HepG2 (cell line): ENCODE data around the gene PLXND1. TPM values are rescaled to one million over a fixed set of nuclear protein-coding genes. Genes with fewer than 3 reads are reported as not detected.

Experiments
- KDM5B ChIP-seq: sonication (generic); formaldehyde crosslinking; IDR thresholded peaks from 2 replicates; pipeline ENCODE4 v1.4.0; 2020; ENCODE audit warnings: missing genetic modification reagents, mild to moderate bottlenecking, borderline replicate concordance
- MLX ChIP-seq: IDR thresholded peaks from 2 replicates; pipeline ENCODE4 v1.6.1; 2016
- MXD1 ChIP-seq: sonication (generic); formaldehyde crosslinking; IDR thresholded peaks from 2 replicates; pipeline ENCODE4 v1.4.0; 2020; ENCODE audit warnings: mild to moderate bottlenecking, missing genetic modification reagents
- PBX2 ChIP-seq: IDR thresholded peaks from 2 replicates; pipeline ENCODE4 v1.6.1; 2016; ENCODE audit warnings: control low read depth
- PHF20 ChIP-seq: sonication (generic); formaldehyde crosslinking; IDR thresholded peaks from 2 replicates; pipeline ENCODE4 v1.5.0; 2020; ENCODE audit warnings: mild to moderate bottlenecking, missing genetic modification reagents
- SALL2 ChIP-seq: sonication (generic); formaldehyde crosslinking; IDR thresholded peaks from 2 replicates; pipeline ENCODE4 v1.8.1; 2023; ENCODE audit warnings: mild to moderate bottlenecking, missing genetic modification reagents, inconsistent platforms
- ZNF687 ChIP-seq: sonication (generic); formaldehyde crosslinking; IDR thresholded peaks from 2 replicates; pipeline ENCODE4 v1.5.1; 2020; ENCODE audit warnings: mild to moderate bottlenecking, missing genetic modification reagents, moderate library complexity
- polyA plus RNA-seq, 8 experiments: library from polyadenylated mRNA; depleted of rRNA in 3 of 8; stranded (reverse) in 7 of 8; unstranded in 1 of 8; fragments of >200 nt; fragmentation: Illumina TruSeq in 4 of 8; extraction: Trizol in 4 of 8; gene quantifications; 2 replicates each; pipeline versions ENCODE4 v1.2.1 to v1.2.3, GENCODE V29; 2011 to 2016; ENCODE audit warnings: low read depth in 4 of 8, missing spikeins in 1 of 8, mixed read lengths in 1 of 8; ENCODE audit not compliant: insufficient read depth in 1 of 8
- total RNA-seq, 5 experiments: library from RNA; depleted of rRNA; stranded (reverse); fragments of >200 nt; fragmentation: Illumina TruSeq; extraction: Trizol; gene quantifications; 2 replicates each; pipeline ENCODE4 v1.2.3, GENCODE V29; 2016; ENCODE audit warnings: low read depth in 1 of 5

Gene PLXND1
- total and polyA plus RNA-seq, 2 of the 13 experiments (the other 11 are each of a cell fraction or from before 2014, with no cell fraction given), result 15.9 to 42.0 TPM

- no peak for TF ChIP-seq MLX (CRISPR knock-in tag)
- 0 out of 2 replicates have a peak, but pooled peaks have one; percentile 25 for TF ChIP-seq KDM5B (CRISPR knock-in tag)
- TF ChIP-seq MXD1 (CRISPR knock-in tag), result peak; percentile 40; the same call in 1 of the 2 replicates
- TF ChIP-seq PBX2, result no peak
- no peak for TF ChIP-seq SALL2 (CRISPR knock-in tag)
- TF ChIP-seq PHF20 (CRISPR knock-in tag), result no peak
- TF ChIP-seq ZNF687 (CRISPR knock-in tag), result no peak; the same call in none of the 2 replicates
Observed at GRCh38 chr3:129603561-129603942, 2.9 kb downstream of the PLXND1 start (continued).
